Upper lobe of left lung (tissue), 6 donors: ENCODE results near the gene NSMF. TPM values are rescaled to one million over a fixed set of nuclear protein-coding genes. Genes with fewer than 3 reads are reported as not detected.

Source experiments
- ATAC-seq, 2 donors: fragments of 200-7000 bp; cut with Tn5 transposase; one replicate each; pipeline ENCODE4 v1.9.1; 2022; ENCODE audit warnings: mild to moderate bottlenecking in 2 of 2, moderate library complexity in 2 of 2; ENCODE audit not compliant: low FRiP score in 2 of 2
- DNase-seq, 2 donors: peaks; one replicate each; pipeline ENCODE4 v3.0.0-alpha.2; 2019 to 2020
- H3K27ac ChIP-seq, 4 donors: fragments of 200-600 bp; sonication (generic); one replicate each; pipeline ENCODE4 v1.5.1; 2016 to 2019
- H3K27me3 ChIP-seq, 4 donors: fragments of 200-600 bp; sonication (generic); one replicate each; pipeline ENCODE4 v1.5.1; 2017 to 2019
- H3K36me3 ChIP-seq, 4 donors: fragments of 200-600 bp; sonication (generic); one replicate each; pipeline ENCODE4 v1.5.1; 2016 to 2019
- H3K4me1 ChIP-seq, 4 donors: fragments of 200-600 bp; sonication (generic); one replicate each; pipeline ENCODE4 v1.5.1; 2018 to 2019
- H3K4me3 ChIP-seq, 4 donors: fragments of 200-600 bp; sonication (generic); one replicate each; pipeline ENCODE4 v1.5.1; 2017 to 2019; ENCODE audit warnings: mild to moderate bottlenecking in 2 of 4, moderate library complexity in 1 of 4
- H3K9me3 ChIP-seq, 4 donors: fragments of 200-600 bp; sonication (generic); one replicate each; pipeline ENCODE4 v1.5.1; 2018 to 2019
- EP300 ChIP-seq, 4 donors: sonication (generic); formaldehyde crosslinking; IDR thresholded peaks; one replicate each; pipeline ENCODE4 v1.5.1; 2017; ENCODE audit warnings: antibody characterized with exemption in 4 of 4, control low read depth in 2 of 4
- POLR2A ChIP-seq, 4 donors: fragments of 450-650 bp; IDR thresholded peaks; one replicate each; pipeline ENCODE4 v1.5.1; 2016 to 2017; ENCODE audit warnings: antibody characterized with exemption in 4 of 4, mild to moderate bottlenecking in 2 of 4
- POLR2AphosphoS5 ChIP-seq, 2 donors: sonication (generic); formaldehyde crosslinking; IDR thresholded peaks; one replicate each; pipeline ENCODE4 v1.5.1; 2017; ENCODE audit warnings: antibody characterized with exemption in 2 of 2
- WGBS, 2 donors: methylation state at CpG; one replicate each; pipeline ENCODE4 v1.1.5; 2017 to 2018; 5-methylcytosine and 5-hydroxymethylcytosine counted together
- total RNA-seq, 6 donors: library from RNA; depleted of rRNA in 4 of 6; stranded (reverse); fragments of >200 nt in 4 of 6; gene quantifications; one replicate each; pipeline versions ENCODE4 v1.1.0 to v1.2.1, GENCODE V29; 2016 to 2021
- TF ChIP-seq, protein P1 (sequence below), 6 experiments: fragments of 450-650 bp in 4 of 6; fragments of 200-600 bp in 2 of 6; sonication (generic) in 2 of 6; IDR thresholded peaks; one replicate each; pipeline ENCODE4 v1.5.1; 2016 to 2019; ENCODE audit warnings: antibody characterized with exemption in 6 of 6
- donor health status: DM: no; HTN: no; CAD: no; lungs with moderate emphysema.
- donor health status: DM: no; HTN: yes; CAD: no; lungs with severe emphysema.

The NSMF gene
- total RNA-seq, 6 donors from 2014 or later = 20.4 to 57.6 (median 25.9) TPM

DNA sequence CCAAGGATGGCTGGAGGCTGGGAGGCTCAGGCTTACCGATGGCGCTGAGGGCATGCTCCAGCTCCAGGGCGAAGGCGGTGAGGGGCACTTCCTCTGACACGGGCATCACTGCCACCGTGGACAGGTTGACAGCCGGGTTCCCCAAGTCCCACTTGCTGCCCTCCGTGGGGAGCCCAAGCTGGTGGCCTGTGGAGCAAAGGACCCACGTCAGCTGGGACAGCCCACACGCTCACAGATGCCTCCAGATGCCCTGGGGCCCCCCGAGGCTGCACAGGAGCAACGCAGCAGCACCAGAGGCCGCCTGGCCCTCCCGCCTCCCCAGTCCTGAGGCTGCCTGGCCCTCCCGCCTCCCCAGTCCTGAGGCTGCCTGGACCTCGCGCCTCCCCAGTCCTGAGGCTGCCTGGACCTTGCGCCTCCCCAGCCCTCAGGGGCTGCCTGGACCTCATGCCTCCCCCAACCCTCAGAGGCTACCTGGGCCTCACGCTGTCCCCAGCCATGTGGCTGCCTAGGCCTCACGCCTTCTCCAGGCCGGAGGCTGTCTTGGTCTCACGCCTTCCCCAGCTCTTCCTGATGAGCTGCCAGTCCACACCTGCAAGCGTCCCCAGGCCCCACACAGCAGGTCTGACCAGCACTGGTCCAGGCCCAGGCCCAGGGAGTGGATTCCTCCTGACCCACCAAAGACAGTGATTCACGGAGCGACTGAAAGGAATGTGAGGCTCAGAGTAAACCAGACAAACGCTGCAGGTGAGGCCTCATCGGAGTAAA, 25.6 kb upstream of the NSMF start:
- peak in 1 of 2 donors; percentile 65 for DNase-seq
- 85 to 91% methylated on average over 7 to 17 of the region's 27 CpGs for WGBS, 2 donors
- Histone ChIP-seq H3K27me3 (no peaks in the 10 kb centered on the region), H3K4me3 (no peak overlapping the region), H3K36me3 (no peaks in the 10 kb centered on the region), H3K4me1 (no peaks in the 10 kb centered on the region), H3K9me3 (no peaks in the 10 kb centered on the region), H3K27ac (no peak overlapping the region)
- no peak for ATAC-seq
- no peak for TF ChIP-seq POLR2AphosphoS5 (IDR thresholded peaks at IDR 0.05)
- TF ChIP-seq, protein P1, sequence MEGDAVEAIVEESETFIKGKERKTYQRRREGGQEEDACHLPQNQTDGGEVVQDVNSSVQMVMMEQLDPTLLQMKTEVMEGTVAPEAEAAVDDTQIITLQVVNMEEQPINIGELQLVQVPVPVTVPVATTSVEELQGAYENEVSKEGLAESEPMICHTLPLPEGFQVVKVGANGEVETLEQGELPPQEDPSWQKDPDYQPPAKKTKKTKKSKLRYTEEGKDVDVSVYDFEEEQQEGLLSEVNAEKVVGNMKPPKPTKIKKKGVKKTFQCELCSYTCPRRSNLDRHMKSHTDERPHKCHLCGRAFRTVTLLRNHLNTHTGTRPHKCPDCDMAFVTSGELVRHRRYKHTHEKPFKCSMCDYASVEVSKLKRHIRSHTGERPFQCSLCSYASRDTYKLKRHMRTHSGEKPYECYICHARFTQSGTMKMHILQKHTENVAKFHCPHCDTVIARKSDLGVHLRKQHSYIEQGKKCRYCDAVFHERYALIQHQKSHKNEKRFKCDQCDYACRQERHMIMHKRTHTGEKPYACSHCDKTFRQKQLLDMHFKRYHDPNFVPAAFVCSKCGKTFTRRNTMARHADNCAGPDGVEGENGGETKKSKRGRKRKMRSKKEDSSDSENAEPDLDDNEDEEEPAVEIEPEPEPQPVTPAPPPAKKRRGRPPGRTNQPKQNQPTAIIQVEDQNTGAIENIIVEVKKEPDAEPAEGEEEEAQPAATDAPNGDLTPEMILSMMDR (IDR thresholded peaks at IDR 0.05) = no peak
- no peak for TF ChIP-seq POLR2A (IDR thresholded peaks at IDR 0.05)
- TF ChIP-seq EP300 (IDR thresholded peaks at IDR 0.05) = no peak

DNA sequence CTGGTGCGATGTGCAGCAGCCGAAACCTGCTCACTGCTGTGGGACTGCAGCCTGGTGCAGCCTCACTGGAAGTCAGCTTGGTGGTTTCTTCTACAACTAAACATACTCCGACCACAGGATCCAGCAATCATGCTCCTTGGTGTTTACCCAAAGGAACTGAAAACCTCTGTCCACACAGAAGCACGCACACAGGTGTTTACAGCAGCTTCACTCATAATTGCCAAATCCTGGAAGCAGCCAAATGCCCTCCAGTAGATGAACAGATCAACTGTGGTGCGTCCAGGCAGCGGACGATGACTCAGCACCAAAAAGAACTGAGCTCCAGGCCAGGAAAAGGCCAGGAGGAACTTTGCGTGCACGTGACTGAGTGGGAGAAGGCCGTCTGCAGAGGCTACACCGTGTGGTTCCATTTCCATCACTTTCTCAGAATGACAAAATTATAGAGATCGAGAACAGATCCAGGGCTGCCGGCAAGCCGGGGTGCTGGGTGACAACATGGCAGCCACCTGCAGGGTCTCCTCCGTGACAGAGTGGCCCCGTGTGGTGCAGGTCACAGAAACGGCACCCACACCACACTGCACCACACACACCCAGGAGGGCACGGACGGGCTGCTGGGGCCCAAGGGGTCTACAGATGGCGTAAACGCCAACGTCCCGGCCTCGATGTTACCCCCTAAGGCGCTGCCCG, 23.1 kb upstream of the NSMF start:
- H3K4me3 ChIP-seq = no peak overlapping the region
- H3K27me3 ChIP-seq = no peaks in the 10 kb centered on the region
- ATAC-seq (peak in 1 of 2 donors; percentile 71), DNase-seq (peak; percentile 54 to 72)
- WGBS, 2 donors = 74 to 78% methylated on average over 20 to 26 of the region's 26 CpGs
- no peak overlapping the region for H3K27ac ChIP-seq
- no peak for TF ChIP-seq POLR2AphosphoS5 (IDR thresholded peaks at IDR 0.05)
- TF ChIP-seq, protein P1 (IDR thresholded peaks at IDR 0.05) = no peak
- TF ChIP-seq EP300 (IDR thresholded peaks at IDR 0.05) = no peak
- TF ChIP-seq POLR2A (IDR thresholded peaks at IDR 0.05) = no peak
- no peaks in the 10 kb centered on the region for H3K4me1 ChIP-seq
- no peaks in the 10 kb centered on the region for H3K9me3 ChIP-seq
- no peaks in the 10 kb centered on the region for H3K36me3 ChIP-seq

DNA sequence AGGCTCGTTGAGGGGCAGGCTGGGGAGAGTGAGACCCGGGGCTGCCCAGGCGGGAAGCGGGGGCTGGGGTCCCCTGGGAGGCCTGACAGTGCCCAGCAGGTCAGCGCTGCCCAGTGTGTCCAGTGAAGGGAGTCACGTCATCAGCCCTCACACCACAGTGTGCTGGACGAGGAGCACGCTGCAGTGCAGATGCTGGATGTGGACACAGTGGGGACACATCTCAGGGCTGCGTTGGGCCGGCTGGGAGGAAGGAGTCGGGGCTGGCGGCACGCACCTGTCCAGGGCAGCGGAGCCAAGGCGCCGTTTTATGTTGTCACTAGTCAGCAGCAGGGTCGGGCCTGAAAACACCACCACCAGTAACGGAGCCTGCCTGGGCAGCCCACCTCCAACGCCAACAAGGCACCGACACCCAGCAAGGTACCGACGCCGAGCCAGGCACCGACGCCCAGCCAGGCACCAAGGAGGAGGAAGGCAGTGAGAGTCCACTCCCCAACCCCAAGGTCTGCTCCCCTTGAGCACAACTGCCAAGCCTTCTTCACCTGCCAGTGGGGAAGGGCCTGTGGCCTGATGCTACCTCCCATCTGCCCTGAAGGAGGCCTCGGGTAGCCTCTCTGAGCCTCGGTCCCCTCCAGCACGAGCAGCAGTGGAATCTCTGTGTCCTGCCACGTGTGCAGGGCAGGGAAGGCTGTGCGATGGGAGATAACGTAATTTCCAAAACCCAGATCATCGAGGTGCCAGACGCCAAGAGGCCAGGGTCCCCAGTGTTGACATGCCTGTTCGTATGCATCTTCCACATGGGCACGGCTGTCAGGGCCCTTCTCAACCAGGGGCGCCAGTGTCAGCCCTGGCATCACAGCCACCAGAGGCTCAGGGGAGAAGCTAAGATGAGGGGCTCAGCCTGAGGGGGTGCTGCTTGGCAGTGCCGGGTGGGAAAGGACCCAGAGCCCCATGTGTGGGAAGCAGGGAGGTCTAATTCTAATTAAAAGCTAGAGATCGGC, 21.9 kb upstream of the NSMF start:
- WGBS, 2 donors = 92 to 93% methylated on average over 24 to 35 of the region's 38 CpGs
- TF ChIP-seq POLR2AphosphoS5 (IDR thresholded peaks at IDR 0.05) = no peak
- TF ChIP-seq, protein P1 (IDR thresholded peaks at IDR 0.05) = no peak
- no peak for TF ChIP-seq POLR2A (IDR thresholded peaks at IDR 0.05)
- no peak for TF ChIP-seq EP300 (IDR thresholded peaks at IDR 0.05)
- H3K4me3 ChIP-seq = no peak overlapping the region
- H3K27me3 ChIP-seq = no peaks in the 10 kb centered on the region
- H3K9me3 ChIP-seq = peaks cover 0 to 6% (median under 1%) of the 10 kb centered on the region in 4 donors
- ATAC-seq (no peak), DNase-seq (peak in 1 of 2 donors; percentile 74)
- no peaks in the 10 kb centered on the region for H3K36me3 ChIP-seq
- H3K4me1 ChIP-seq = no peaks in the 10 kb centered on the region
- no peak overlapping the region for H3K27ac ChIP-seq

DNA sequence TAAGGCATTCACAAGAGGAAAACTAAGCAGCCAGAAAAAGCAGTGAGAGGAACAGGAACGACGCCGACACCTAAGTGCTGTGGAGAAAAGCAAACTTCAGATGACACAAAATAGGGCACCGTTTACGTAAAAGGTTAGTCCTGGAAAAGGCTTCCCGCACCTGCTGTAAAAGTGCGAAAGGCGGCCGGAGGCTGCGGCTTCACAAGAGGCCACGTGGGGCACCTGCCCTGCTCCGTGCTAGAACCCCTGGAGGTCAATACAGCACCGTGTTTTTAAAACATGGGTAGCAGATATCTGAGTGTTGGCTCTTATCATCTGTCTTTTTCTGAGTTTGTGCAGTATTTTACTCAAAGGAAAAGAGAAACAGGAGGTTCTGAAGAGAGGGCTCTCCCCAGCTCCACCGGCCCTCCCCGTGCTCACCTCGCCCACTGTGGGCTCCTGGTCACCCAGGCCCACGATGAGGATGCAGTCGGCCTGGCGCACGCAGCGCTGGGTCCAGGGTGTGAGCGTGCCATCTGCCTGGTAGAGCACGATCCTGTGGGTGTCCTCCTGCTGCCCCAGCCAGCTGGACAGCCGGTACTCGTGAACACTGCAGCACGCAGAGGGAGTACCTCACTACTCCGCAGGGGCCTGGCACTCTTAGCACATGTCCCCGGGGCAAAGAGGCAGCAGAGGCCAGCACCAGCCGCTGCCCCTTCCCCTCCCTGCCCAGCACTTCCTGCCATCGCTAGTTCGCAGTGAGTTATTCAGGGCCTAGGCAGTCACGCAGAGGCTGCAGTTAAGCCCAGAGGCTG, 21.0 kb upstream of the NSMF start:
- Histone ChIP-seq H3K4me1 (no peaks in the 10 kb centered on the region), H3K27ac (no peak overlapping the region), H3K27me3 (no peaks in the 10 kb centered on the region), H3K9me3 (peaks cover 7 to 15% (median 8%) of the 10 kb centered on the region in 4 donors), H3K36me3 (no peaks in the 10 kb centered on the region), H3K4me3 (no peak overlapping the region)
- peak in 1 of 2 donors; percentile 57 for DNase-seq
- no peak for TF ChIP-seq EP300 (IDR thresholded peaks at IDR 0.05)
- TF ChIP-seq POLR2AphosphoS5 (IDR thresholded peaks at IDR 0.05) = no peak
- TF ChIP-seq POLR2A (IDR thresholded peaks at IDR 0.05) = no peak
- TF ChIP-seq, protein P1 (IDR thresholded peaks at IDR 0.05) = no peak
- 87 to 90% methylated on average over 22 to 32 of the region's 32 CpGs for WGBS, 2 donors
- no peak for ATAC-seq
